ENCODE results near the gene ABR.
"Not testable (repeated sequence)": the region's sequence is repeated elsewhere in the genome, so short reads cannot be mapped to it uniquely, and the experiment has no call there.

The ABR gene

DNA sequence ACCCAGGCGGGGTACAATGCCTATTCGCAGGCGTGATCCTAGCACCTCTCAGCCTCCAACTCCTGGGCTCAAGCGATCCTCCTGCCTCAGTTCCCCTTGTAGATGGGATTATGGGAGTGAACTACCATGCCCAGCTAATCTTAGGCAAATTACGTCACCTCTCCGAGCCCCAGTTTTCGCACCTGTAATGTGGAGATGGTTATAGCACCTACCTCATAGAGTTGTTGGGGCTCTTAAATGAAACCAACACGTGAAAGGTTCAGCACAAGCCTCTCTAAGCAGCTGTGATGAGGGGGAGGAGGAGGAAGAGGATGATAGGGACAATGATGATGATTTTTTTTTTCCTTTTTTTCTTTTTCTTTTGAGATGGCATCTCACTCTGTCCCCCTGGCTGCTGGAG lies 59.9 kb downstream of the ABR start:
- no peak for DNase-seq

- DNase-seq, result no peak
Measured at GRCh38 chr17:1116602-1117001, 63.2 kb downstream of the ABR start.

DNA sequence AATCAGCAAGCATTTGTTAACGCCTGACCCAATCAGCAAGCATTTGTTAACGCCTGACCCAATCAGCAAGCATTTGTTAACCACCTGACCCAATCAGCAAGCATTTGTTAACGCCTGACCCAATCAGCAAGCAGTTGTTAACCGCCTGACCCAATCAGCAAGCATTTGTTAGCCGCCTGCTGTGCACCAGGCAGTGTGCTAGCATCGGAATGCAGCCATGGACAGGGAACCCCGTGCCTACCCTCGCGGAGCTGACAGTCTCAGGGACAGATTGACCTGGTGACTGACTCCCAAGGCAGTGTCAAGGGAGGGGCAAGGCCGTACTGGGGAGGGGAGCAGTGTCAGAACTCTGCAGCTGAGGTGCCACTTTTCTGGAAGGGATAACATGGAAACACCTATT lies 66.9 kb downstream of the ABR start:
- no peak for DNase-seq

DNA sequence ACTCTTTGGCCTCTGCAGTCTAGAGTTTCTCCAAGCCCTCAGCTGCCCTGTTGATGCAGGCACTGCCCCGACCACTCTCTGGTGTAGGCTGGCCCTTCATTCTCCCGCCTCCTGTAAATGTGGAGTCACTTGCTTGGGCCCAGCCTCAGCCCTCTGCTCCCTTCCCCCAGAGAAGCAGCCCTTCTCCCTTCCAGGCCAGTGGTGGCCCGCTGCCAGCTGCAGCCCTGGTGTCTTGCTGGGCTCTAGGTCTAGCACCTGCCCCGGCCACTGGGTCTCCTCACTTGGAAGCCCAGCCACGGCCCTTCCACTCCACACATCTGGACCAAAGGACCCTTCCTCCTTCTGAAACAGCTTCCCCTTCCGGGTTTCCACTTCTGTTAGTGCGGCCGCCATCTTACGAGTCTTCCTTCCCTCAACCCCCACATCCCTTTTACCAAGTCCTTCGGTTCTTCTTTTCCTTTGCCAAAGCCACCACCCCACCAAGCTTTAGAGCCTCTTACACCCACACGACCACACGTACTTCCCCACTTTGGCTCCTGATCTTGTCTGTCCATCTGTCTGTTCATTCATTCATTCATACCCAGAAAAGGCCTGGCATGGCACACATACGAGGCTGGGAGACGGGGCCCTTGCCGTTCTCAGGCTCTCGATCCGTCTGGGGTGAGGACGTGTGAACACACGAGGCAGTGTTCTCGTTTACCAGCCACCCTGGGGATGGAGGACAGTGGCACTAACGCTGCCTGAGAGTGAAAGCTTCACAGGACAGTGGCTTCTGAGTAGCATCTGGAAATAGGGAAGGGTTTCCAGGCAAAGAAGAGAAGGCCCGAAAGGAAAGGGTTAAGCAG lies 68.0 kb downstream of the ABR start:
- no peak for DNase-seq

DNA sequence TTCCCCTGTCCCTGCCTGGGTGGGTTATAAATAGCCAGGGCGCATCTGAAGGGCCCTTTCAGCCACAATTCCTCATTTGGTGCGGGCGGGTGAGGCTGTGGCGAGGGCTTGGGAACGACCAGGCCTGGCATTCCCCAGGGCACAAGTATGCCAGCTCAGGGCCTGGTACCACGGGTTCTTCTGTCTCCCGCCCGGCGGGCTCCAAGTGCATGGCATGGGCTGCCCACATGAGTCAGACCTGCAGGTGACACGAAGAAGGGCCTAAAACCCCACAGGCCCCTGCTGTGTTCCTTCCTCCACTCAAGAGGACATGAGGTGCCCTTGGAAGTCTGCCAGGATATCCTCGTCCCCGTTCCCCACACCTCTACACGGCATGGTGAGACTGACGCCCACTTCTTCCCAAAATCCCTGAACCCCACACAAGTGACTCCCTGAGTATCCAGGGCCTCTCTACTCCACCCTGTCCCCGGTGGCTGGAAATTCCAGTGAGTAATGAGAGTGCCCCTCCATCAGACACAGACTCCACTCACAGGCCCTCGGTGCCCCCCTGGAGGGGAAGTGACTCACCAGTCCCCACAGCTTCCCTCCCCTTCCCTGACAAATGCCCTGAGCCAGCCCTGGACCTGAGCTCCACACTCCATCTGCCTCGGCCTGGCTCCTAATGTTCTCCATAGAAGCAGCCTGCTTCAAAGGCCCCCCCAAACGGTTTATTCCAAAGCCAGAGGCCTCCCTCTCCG lies 68.8 kb downstream of the ABR start:
- no peak for DNase-seq

- DNase-seq, result no peak
Measured at GRCh38 chr17:1110541-1110861, 69.3 kb downstream of the ABR start.

DNA sequence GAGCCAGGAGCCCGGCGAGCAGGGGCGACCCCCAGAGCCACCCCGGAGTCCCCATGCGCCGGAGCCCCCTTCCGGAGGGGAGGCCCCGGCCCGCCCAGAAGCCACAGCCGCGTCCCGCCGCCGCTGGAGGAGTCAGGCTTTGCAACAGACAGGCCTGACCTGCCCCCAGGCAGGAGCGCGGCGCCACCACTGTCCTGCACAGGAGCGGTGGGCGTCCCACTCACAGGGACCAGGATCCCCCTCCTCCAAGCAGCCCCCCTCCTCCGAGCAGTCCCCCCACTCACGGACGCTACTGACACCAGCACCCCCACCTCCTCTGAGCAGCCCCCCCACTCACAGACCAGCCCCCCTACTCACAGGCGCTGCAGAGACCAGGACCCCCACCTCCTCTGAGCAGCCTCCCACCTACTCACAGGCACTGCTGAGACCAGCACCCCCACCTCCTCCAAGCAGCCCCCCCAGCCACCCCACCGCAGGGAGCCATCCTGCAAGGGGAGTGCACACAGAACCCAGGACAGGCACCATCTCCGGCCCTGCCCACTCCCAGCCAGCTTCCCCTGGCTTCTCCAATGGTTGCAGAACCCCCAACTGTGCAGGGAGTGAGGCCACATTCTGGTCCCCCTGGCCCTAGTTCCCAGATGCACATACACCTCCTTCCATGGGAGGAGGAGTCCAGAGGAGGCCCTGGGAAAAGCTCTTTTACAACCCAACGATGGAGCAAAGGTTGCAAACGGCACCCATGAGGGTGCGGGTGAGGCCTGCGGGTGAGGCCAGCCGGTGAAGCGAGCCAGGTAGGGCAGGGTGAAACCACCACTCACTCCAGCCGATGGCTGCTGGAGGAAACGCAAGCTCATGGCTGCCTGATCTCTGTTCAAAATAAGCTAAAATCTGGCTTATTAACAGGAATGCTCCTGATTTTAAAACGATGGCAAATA lies 69.9 kb downstream of the ABR start:
- no peak for DNase-seq

GRCh38 chr17:1108765-1109605 lies 70.8 kb downstream of the ABR start:
- no peak for DNase-seq

GRCh38 chr17:1108478-1108764 lies 71.4 kb downstream of the ABR start:
- DNase-seq, result no peak

DNA sequence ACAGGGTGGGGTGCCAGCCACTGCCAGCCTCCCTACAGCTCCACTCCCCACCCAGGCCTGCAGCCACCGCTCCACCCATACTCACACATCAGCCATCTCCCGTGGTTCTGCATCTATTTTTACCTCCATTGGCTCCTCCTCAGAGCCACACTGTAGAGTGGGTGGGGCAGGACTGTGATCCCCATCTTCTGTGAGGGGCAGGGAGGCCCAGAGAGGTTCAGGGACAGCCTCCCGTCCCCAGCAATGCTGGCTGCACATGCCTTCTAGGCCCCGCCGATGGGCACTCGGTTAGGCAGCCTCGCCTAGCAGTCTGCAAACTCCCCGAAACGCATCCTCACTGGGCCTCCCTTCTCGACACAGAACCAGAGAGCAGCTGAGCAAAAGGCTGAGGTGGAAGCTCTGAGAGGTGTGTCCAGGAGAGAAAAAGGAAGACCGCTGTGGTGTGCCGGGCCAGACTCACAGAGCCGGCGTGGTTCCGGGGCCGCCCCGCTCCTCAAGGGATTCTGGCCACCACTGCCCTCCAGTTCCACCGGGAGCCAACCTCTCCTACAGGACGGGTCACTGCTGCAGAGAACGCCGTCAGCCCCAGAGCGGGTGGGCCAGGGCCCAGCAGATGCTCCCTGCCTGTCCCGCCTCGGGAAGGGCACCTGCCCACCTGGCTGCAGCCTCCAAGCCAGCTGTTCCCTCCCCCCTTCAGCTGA lies 71.9 kb downstream of the ABR start:
- no peak for DNase-seq

GRCh38 chr17:1107083-1107776 lies 72.6 kb downstream of the ABR start:
- DNase-seq, result no peak

DNA sequence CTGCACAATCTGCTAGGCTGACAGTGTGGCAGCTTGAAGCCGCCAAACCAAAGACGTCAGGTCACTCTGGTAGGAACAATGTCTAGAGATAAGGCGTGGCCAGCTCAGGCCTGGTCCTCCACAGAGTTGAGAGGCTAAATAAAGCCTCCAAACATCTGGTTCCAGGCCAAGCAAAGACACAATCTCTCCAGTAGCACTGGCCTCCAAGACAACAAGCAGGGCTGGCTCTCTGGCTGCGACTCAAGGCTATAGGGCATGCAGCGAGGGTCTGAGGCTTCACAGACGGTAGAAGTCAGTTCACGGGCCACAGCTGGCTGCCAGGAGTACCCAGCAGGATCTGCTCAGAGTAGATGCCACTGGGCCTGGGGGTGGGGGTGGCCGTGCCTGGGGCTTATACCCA lies 75.6 kb downstream of the ABR start:
- DNase-seq, result no peak

- DNase-seq, result no peak
Measured at GRCh38 chr17:1100382-1100781, 79.4 kb downstream of the ABR start.

DNA sequence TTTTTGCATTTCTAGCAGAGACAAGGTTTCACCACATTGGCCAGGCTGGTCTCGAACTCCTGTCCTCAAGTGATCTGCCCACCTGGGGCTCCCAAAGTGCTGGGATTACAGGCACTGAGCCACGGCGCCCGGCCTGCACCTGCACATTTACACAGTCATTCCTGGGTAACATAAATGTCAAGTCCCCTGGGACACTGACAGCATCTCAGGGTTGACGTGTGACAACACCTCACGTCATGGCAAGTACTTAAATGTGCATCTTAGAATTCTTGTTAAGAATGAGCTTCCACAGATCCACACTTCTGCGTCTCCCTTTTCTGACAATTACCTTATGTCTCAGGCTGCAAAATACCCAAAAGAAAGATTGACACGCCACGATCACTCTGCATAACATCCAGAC lies 80.5 kb downstream of the ABR start:
- DNase-seq, result no peak

DNA sequence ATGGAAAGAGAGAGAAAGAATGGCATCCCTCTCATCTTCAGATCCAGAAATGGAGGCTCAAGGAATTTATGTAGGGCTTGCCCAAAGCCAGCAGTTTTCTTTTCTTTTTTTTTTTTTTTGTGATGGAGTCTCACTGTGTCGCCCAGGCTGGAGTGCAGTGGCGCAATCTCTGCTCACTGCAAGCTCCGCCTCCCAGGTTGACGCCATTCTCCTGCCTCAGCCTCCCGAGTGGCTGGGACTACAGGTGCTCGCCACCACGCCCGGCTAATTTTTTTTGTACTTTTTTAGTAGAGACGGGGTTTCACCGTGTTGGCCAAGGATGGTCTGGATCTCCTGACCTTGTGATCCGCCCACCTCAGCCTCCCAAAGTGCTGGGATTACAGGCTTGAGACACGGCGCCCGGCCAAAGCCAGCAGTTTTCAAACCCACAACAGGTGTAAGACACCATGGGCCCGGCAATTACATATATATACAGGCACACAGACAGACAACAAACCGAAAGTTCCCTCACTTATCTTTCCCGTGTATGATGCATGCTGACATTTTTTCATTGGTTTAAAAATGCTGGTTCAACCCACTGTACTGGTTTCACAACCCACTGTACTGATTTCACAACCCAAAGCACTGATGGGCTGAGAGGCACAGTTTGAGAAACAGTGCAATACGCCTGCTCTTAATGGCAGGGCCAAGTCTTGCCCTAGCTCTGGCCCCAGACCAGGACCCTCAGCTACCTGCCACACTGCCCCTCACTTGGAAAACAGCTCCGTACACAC lies 81.6 kb downstream of the ABR start:
- DNase-seq, result not testable (repeated sequence)

DNA sequence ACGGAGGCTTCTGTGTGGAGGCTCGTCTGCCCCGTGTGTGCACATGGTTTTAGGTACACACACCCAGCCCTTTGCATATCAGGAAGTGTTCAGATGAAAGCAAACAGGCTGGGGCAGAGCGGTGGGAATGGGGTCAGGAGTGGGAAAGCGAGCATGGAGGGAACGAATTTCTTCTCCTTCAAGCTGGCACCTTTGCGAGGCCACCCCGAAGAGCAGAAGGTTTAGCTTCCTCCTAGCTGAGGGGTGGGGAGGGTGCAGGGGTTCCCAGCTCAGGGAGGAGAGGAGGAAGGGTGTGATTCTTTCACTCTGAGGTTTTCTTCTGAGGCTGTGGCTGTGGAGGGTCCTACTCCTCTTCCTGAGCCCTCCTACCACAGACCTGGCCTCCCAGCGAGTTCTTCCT lies 83.6 kb downstream of the ABR start:
- DNase-seq, result no peak

DNA sequence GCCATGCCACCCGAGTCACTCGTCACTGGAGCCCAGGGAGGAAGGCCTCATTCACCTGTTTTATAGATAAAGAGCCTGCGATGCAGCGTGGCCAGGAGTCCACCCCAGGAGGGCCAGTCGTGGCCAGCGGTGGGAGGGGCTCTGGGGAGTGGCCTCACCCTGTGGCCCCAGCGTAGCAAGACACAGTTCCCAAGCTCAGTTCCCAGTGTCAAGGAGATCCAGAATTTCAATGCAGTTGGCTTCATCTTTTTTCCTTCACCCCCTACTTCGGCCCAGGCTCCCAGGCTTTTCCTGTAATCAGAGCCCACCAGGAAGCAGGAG lies 84.0 kb downstream of the ABR start:
- no peak for DNase-seq

DNA sequence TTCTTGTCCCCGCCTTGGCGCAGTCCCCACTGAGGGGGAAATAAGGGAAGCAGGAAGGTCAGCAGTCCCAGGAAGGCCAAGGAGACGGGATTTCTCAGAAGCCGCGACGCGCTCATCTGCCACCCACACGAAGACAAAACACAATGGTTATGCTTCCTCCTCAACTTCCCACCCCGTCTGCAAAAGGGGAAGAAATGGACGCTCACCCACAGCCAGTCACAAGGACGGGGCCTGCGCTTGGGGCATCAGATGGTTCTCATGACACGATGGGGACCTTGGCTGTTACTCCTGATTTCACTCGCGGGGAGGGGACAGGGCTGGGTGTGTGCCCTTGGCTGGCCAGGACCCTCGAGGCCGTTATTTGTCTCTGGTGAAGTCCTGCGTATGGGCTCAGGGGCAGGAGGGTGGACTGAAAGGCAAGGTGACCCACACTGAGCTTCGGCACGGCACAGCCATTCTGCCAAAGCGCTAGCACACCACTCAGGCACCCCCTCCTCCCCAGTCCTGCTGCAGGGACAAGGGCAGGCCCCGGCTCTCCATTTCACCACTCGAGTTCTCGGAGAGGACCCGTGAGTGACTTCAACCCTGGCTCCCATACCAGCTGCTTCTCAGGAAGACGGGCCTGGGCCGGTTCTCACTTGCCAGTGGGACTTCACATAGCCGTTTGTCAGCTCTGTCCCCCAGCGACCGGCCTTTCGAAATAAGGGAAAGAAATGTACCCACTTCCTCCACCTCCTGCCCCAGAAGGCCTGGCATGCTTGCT lies 84.5 kb downstream of the ABR start:
- DNase-seq, result no peak

DNA sequence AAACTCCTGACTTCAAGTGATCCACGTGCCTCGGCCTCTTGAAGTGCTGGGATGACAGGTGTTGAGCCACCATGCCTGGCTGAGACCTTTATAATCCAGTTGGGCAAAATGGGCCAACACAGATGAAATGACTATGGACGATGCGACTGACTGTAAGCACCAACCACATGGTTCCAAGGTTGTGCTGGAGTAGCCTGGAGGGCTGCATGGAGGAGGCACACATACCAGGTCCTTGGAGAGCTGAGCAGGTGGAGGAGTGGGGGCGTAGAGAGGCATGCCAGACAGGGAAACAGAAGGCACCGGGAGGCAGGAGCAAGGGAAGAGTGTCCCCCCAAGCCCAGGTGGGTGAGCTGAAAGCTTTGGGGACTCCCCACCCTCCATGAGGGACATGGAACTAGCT lies 85.2 kb downstream of the ABR start:
- no peak for DNase-seq

GRCh38 chr17:1091900-1092299 lies 87.9 kb downstream of the ABR start:
- peak; percentile 33 for DNase-seq
